PFSK-1 (cell line): Measurements from ENCODE around the gene NR2F1.

Experiments used
- FOXP2 ChIP-seq: optimal IDR thresholded peaks from 2 replicates; pipeline ENCODE3; 2011; ENCODE audit warnings: borderline replicate concordance, control low read depth, inconsistent platforms; ENCODE audit not compliant: insufficient read depth; ENCODE audit errors: extremely low read length, extremely low read depth
- POLR2AphosphoS5 ChIP-seq: IDR thresholded peaks from 2 replicates; pipeline ENCODE4 v1.6.1; 2012; ENCODE audit warnings: low read depth, mild to moderate bottlenecking, control low read depth, low read length, moderate library complexity
- REST ChIP-seq, 2 experiments: IDR thresholded peaks; 2 replicates each; pipeline versions ENCODE4 v1.6.1 to v1.8.0; 2011 to 2012; ENCODE audit warnings: low read depth in 2 of 2, low read length in 2 of 2, control low read depth in 1 of 2, inconsistent platforms in 1 of 2, mild to moderate bottlenecking in 1 of 2, moderate library complexity in 1 of 2; ENCODE audit not compliant: insufficient read depth in 1 of 2
- SIN3A ChIP-seq: IDR thresholded peaks from 2 replicates; pipeline ENCODE4 v1.6.1; 2012; ENCODE audit warnings: mild to moderate bottlenecking, low read length, moderate library complexity, borderline replicate concordance; ENCODE audit not compliant: insufficient read depth
- TAF1 ChIP-seq: IDR thresholded peaks from 2 replicates; pipeline ENCODE4 v1.6.1; 2012; ENCODE audit warnings: low read length, control low read depth, borderline replicate concordance; ENCODE audit not compliant: insufficient read depth

- TF ChIP-seq POLR2AphosphoS5 = no peak
- TF ChIP-seq SIN3A = no peak
- TF ChIP-seq REST (IDR thresholded peaks at IDR 0.05; ENCODE audit: insufficient read depth in 1 of 2, low read depth in 2 of 2, low read length in 2 of 2) = no peak
- TF ChIP-seq TAF1 = no peak
- TF ChIP-seq FOXP2 = no peak
Measured at GRCh38 chr5:93574491-93575305, 8.3 kb upstream of the NR2F1 start.
